Right cardiac atrium (tissue), 5 donors: ENCODE measurements around the gene TOB2. TPM values are rescaled to one million over a fixed set of nuclear protein-coding genes. Genes with fewer than 3 reads are reported as not detected.

Experiments
- ATAC-seq, 2 donors: fragments of 200-7000 bp; cut with Tn5 transposase; one replicate each; pipeline versions ENCODE4 v1.8.0 to v1.9.1; 2020; ENCODE audit warnings: moderate library complexity in 2 of 2, mild to moderate bottlenecking in 1 of 2
- DNase-seq, 3 donors: peaks; one replicate each; pipeline ENCODE4 v3.0.0-alpha.2; 2020
- H3K27ac ChIP-seq: one replicate; pipeline ENCODE4 v1.5.1; 2013; ENCODE audit warnings: mild to moderate bottlenecking, low read length, control low read depth, moderate library complexity
- H3K27me3 ChIP-seq: one replicate; pipeline ENCODE4 v1.6.1; 2013; ENCODE audit not compliant: control insufficient read depth, insufficient read depth
- H3K4me1 ChIP-seq: one replicate; pipeline ENCODE4 v1.6.1; 2013; ENCODE audit warnings: low read length; ENCODE audit not compliant: control insufficient read depth, insufficient read depth
- H3K4me3 ChIP-seq: one replicate; pipeline ENCODE4 v1.5.1; 2013; ENCODE audit warnings: low read length, control low read depth
- H3K9me3 ChIP-seq: one replicate; pipeline ENCODE4 v1.6.1; 2013; ENCODE audit warnings: low read length; ENCODE audit not compliant: control insufficient read depth
- WGBS: extraction: QIAGEN DNeasy Blood & Tissue Kit; methylation state at CpG from one replicate; pipeline ENCODE4 v1.1.7; 2013; 5-methylcytosine and 5-hydroxymethylcytosine counted together
- intact Hi-C, 4 donors: fragments of 100-400 bp; cut with DNase I; formaldehyde crosslinking; loops; one replicate each; pipeline versions ENCODE4 v1.11.0 to v1.14.0; 2022 to 2023
- long read RNA-seq, 4 donors: library from polyadenylated mRNA; unstranded; transcript quantifications; one replicate each; pipeline ENCODE4 v2.0.0, GENCODE V29; 2020 to 2021
- polyA plus RNA-seq: library from polyadenylated mRNA; stranded (reverse); fragments of 200-250 nt; gene quantifications from one replicate; pipeline ENCODE4 v1.2.3, GENCODE V29; 2013
- total RNA-seq, 4 donors: library from RNA; stranded (reverse); fragmentation: NEBNext Ultra II Directional; extraction: Animal tissue kit (Norgen Biotek cat#: 25700); gene quantifications; one replicate each; pipeline ENCODE4 v1.2.1, GENCODE V29; 2021
- donor health status: healthy with polysubstance abuse.
- donor health status: DM: no; HTN: yes; CAD: no.
- donor health status: DM: no; HTN: no; CAD: no.
- donor health status: DM: no; HTN: yes; CAD: no; lungs with severe emphysema.
- donor health status: DM: yes; HTN: yes; CAD: no.

Gene TOB2, protein sequence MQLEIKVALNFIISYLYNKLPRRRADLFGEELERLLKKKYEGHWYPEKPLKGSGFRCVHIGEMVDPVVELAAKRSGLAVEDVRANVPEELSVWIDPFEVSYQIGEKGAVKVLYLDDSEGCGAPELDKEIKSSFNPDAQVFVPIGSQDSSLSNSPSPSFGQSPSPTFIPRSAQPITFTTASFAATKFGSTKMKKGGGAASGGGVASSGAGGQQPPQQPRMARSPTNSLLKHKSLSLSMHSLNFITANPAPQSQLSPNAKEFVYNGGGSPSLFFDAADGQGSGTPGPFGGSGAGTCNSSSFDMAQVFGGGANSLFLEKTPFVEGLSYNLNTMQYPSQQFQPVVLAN
- total RNA-seq (10 to 100 TPM; 52.3 to 72.7 (median 69.4) TPM), polyA plus RNA-seq (39.4 TPM)
- long read RNA-seq, donor 1, full-length matches to known transcripts = 50 of 170 reads
- long read RNA-seq, donor 1, partial matches to known transcripts = 1 of 170 reads
- long read RNA-seq, donor 1, other reads (novel, unspliced or antisense) = 119 of 170 reads
- long read RNA-seq, donor 2, full-length matches to known transcripts = 19 of 67 reads
- long read RNA-seq, donor 2, partial matches to known transcripts = 0 of 67 reads
- long read RNA-seq, donor 2, other reads (novel, unspliced or antisense) = 48 of 67 reads
- long read RNA-seq, donor 3, full-length matches to known transcripts = 46 of 206 reads
- long read RNA-seq, donor 3, partial matches to known transcripts = 0 of 206 reads
- long read RNA-seq, donor 3, other reads (novel, unspliced or antisense) = 160 of 206 reads
- long read RNA-seq, donor 4, full-length matches to known transcripts = 23 of 72 reads
- long read RNA-seq, donor 4, partial matches to known transcripts = 0 of 72 reads
- long read RNA-seq, donor 4, other reads (novel, unspliced or antisense) = 49 of 72 reads

DNA sequence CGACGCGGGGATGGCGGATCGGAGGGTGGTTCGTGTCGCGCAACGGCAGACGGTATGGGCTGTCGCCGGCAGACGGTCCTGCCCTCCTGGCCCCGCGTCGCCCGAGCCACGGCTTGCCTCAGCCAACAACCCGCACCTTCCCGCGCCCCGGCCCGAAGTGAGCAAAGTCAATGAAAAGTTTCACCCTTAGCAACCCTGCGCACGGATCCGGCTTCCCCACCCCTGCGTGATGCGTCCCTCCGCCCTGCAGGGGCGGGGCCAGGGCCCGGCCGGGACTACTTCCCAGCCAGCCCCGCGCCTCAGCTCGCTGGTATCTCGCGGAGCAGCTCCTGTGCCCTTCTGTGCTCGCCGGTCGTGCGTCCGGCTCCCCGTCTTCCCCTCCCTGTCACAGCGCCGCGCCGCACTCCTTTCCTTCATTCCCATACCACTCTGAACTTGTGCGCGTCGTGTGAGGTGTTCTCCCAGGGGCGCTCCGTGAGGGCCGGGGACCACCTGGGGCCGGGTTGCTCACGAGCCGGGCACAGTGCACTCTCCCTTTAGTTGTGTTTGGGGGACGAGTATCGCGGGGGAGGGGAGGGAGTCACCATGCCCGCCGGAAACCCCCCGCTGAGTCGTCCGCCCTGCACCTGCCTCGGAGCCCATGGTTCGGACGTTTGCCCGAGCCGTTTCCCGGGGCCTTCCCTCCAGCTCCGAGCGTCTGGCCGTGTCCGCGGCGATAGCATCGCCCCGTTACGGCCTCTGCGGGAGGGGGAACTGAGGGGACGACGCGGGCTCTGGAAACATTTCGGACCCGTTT lies at the start of gene TOB2:
Gene TOB2, minus strand, starts transcription at position 163 of the 796 bp plus-strand sequence. CDS start 9,456 bp downstream, outside the sequence.
- peak; percentile 69 to 74 for ATAC-seq
- under 1% methylated on average over 85 of the region's 85 CpGs for WGBS
- DNase-seq = peak; percentile 94 to 98 (median 97)
- intact Hi-C loops = no loop called here
- Histone ChIP-seq H3K27ac (peak within 1 kb of the TSS; percentile 98), H3K4me1 (no peaks in the 10 kb centered on the region), H3K9me3 (no peaks in the 10 kb centered on the region), H3K27me3 (no peaks in the 10 kb centered on the region), H3K4me3 (peak within 1 kb of the TSS; percentile 93)

DNA sequence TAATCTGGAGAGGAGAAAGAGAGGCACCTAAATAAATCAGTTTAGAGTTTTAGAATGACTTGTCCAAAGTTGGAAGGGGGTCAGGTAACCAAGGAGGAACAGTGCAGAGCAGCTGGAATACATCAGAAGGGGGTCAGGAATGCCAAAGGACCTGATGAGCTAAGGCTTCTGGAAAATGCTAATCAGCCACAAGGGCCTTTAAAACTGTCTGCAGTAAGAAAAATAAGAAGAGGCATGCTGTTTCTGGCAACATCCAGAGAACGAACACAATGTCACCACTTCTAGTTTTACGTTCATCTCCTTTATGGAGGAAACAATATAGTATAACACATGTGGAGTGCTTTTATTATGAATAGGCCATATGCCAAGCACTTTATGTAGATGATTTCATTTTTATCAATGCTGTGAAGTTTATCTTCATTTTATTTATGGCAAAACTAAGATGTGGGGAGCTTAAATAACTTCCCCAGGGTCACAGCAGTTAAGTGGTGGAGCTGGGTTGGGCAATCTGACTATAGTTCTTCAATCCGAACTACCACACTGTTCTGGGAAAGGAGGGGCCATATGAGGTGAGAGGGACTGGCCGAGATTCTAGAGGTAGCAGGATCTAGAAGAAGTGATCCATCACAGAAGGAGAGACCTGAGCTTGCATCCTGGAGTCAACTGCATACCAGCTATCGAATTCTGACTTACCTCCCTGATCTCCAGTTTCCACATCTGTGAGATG lies 44.9 kb upstream of the TOB2 start:
- Histone ChIP-seq H3K4me1 (peaks cover 15% of the 10 kb centered on the region), H3K27ac (peak overlapping the region; percentile 82), H3K4me3 (no peak overlapping the region), H3K9me3 (no peaks in the 10 kb centered on the region), H3K27me3 (no peaks in the 10 kb centered on the region)
- 46% methylated on average over 5 of the region's 5 CpGs for WGBS
- peak; percentile 31 to 53 for ATAC-seq
- DNase-seq = no peak
- intact Hi-C loops = no loop called here

DNA sequence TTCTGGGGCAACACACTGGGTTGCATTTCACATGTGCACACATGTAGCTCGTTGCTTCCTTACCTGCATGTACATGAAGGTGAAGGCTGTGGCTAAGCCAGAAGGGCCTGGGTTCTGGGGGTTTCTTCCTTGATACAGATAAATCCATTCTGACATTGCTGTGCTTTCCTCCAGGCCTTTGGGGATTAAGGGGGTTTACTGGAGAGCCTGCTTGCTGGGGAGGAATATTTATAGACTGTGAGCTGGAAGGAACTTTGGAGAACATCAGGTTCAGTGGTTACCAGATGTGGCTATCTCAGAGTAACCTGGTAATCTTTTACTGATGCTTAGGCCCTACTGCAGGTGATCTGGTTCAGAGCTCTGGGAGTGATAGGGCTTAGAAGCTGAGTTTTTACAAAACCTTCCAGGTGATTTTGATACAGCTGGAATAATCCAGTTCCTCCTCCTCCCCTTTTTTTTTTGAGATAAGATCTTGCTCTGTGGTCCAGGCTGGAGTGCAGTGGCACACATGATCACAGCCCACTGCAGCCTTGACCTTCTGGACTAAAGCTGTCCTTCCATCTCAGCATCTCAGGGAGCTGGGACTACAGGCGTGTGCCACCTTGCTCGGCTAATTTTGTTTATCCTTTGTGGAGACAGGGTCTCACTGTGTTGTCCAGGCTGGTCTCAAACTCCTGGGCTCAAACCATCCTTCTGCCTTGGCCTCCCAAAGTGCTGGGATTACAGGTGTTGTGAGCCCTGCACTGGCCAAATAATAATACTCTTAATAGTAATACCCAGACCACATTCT lies 42.2 kb upstream of the TOB2 start:
- DNase-seq = peak in 1 of 3 donors; percentile 29
- no peak for ATAC-seq
- H3K27ac ChIP-seq = peak overlapping the region; percentile 65
- H3K4me1 ChIP-seq = peaks cover 12% of the 10 kb centered on the region
- no peaks in the 10 kb centered on the region for H3K9me3 ChIP-seq
- no peaks in the 10 kb centered on the region for H3K27me3 ChIP-seq
- 71% methylated on average over 3 of the region's 3 CpGs for WGBS
- intact Hi-C loops = no loop called here
- no peak overlapping the region for H3K4me3 ChIP-seq

DNA sequence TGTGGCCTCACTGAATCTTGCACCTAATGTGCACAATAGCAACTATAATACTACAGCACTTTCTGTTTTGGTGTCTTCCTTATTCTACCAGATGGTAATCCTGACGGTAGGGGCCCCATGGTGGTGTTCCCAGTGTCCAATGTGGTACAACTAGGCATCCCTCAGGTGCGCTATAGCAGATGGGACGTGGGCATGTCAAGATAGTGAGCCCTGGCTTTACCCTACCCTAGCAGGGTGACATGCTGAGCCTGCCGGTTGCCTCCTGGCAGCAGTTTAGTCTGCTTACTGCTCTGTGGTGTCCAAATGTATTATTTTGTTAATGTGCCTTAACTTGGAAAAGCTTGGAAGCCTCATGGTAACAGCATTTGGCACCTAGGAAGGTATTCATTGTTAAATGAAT lies 41.5 kb upstream of the TOB2 start:
- no peak for DNase-seq
- H3K27ac ChIP-seq = peak overlapping the region; percentile 6
- 69% methylated on average over 4 of the region's 4 CpGs for WGBS
- H3K4me3 ChIP-seq = no peak overlapping the region
- H3K9me3 ChIP-seq = no peaks in the 10 kb centered on the region
- no peak for ATAC-seq
- peaks cover 9% of the 10 kb centered on the region for H3K4me1 ChIP-seq
- H3K27me3 ChIP-seq = no peaks in the 10 kb centered on the region
- intact Hi-C loops = no loop called here

DNA sequence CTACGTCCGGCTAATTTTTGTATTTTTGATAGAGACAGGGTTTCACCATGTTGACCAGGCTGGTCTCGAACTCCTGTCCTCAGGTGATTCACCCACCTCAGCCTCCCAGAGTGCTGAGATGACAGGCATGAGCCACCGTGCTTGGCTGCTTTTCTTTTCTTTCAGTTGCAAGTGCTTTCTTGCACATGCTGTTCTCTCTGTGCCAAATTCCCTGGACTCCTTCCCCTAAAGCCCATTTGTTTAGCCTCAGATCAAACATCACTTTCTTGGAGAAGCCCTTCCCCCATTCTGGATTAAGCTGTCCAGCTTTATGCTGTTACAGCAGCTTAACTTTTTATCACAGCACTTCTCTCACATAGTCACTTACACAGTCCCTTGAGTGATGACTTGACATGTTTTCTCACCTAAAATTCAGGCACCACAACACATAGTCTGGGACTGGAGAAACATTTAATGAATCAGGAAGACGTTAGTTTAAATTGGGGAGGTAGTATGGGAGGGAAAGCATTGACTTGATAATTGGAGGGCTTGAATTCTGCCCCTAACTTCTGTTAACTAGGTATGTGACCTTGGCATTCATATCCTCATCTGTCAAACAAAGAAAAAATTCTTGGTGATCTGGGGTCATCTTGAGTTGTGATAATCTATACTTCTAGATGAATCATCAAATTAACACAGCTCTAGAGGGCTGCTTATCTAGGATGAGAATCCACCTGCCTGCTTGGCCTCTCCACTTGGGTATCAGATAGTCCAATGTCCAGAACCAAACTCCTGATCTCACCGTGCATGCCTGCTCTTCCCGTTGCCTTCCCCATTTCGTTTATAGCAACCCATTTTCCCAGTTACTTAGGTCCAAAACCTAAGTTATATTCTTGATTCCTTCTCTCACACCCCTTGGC lies 40.7 kb upstream of the TOB2 start:
- intact Hi-C loops = no loop called here
- Histone ChIP-seq H3K4me1 (peaks cover 9% of the 10 kb centered on the region), H3K4me3 (no peak overlapping the region), H3K27ac (peak overlapping the region; percentile 18), H3K27me3 (no peaks in the 10 kb centered on the region), H3K9me3 (no peaks in the 10 kb centered on the region)
- ATAC-seq = no peak
- DNase-seq = no peak
- 60% methylated on average over 8 of the region's 8 CpGs for WGBS

DNA sequence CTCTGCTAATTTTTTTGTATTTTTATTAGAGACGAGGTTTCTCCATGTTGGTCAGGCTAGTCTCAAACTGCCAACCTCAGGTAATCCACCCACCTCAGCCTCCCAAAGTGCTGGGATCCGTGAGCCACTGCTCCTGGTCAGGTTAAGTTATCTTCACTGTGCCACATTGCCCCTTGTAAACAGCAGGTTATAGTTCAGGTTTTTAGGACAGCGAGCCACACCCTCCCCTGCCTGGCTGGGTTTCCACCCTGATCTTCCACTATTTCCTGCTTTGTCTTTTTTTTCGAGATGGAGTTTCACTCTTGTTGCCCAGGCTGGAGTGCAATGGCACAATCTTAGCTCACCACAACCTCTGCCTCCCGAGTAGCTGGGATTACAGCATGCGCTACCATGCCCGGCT lies 38.4 kb upstream of the TOB2 start:
- H3K4me1 ChIP-seq = peaks cover 10% of the 10 kb centered on the region
- H3K9me3 ChIP-seq = no peaks in the 10 kb centered on the region
- WGBS = 71% methylated on average over 7 of the region's 7 CpGs
- no peak for ATAC-seq
- no peak for DNase-seq
- intact Hi-C loops = no loop called here
- H3K4me3 ChIP-seq = no peak overlapping the region
- H3K27me3 ChIP-seq = no peaks in the 10 kb centered on the region
- H3K27ac ChIP-seq = no peak overlapping the region

DNA sequence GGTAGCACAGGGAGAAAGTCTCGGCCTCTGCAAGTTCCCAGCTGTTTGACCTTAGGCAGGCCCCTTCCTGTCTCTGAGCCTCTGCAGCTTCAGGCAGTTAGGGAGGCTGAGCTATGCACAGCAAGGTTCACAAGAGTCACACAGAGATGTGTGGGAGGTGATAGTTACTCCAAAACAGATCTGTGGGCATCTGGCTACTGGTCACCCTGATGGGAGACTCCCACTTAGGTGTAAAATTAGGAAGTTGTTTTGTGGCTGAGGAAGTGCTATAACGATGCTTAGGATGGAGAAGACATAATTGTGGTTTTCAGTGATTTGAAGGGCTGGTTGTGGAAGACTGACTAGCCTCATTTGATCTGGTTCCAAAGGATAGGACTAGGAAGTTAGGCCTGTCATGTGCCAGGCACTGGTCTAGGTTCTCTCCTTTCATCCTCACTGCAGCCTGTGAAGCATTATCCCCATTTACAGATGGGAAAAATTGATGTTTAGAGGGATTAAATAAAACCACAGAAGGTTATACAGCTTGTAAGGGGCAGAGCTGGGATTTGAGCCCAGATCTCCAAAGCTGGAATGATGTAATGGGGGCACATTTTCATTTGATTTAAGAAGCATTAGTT lies 35.8 kb upstream of the TOB2 start:
- Histone ChIP-seq H3K27me3 (no peaks in the 10 kb centered on the region), H3K4me1 (peaks cover 20% of the 10 kb centered on the region), H3K4me3 (no peak overlapping the region), H3K27ac (peak overlapping the region; percentile 23), H3K9me3 (no peaks in the 10 kb centered on the region)
- ATAC-seq = no peak
- DNase-seq = no peak
- WGBS = 38% methylated on average over 2 of the region's 2 CpGs
- intact Hi-C loops = no loop called here

DNA sequence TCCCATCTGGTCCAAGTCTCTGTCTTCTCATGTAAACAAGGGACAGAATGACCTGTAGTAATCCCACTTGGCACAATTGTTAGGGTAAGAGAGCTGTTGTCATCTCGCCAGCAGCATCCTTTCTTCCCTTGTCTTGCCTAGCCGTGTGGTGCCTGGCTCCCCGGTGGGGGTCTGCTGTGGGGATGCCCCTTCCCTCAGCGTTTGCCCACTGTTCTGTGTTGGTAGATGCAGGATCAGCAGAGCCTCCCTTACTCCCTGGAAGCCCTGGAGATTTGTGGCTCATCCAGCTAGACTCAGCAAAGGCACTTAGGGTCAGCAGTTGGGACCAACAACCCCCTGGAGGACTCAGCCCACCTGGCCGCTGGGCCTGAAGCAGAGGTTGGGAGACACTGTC lies 35.3 kb upstream of the TOB2 start:
- 52% methylated on average over 5 of the region's 5 CpGs for WGBS
- Histone ChIP-seq H3K4me3 (no peak overlapping the region), H3K27ac (peak overlapping the region; percentile 23), H3K4me1 (peaks cover 20% of the 10 kb centered on the region), H3K9me3 (no peaks in the 10 kb centered on the region), H3K27me3 (no peaks in the 10 kb centered on the region)
- intact Hi-C loops = no loop called here
- ATAC-seq (no peak), DNase-seq (no peak)
